EH (cell line): ENCODE measurements around the gene KICS2.

Source experiments
- DNase-seq: peaks from one replicate; pipeline ENCODE4 v3.0.0-alpha.2; 2015; ENCODE audit warnings: low read depth

KICS2 gene

DNA sequence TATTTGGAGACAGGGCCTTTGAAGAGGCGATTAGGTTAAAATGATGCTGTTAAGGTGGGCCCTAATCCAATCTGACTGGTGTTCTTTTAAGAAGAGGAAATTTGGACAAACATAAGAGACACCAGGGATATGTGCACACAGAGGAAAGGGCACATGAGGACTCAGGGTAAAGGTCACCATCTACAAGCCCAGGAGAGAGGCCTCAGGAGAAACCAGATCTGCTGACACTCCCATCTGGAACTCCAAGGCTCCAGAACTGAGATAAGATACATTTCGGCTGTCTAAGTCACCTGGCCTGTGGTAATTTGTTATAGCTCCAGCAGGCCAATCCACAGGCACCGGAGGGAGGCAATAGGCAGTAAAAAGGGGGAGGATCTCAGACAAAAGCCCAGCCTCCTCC lies 48.6 kb downstream of the KICS2 start:
- no peak for DNase-seq
